GM12864 (cell line): Measurements from ENCODE around the gene POLA2.

ENCODE experiments used
- DNase-seq: peaks from one replicate; pipeline ENCODE4 v3.0.0-alpha.2; 2011; ENCODE audit warnings: low read depth
- H3K4me3 ChIP-seq: 2 replicates; pipeline ENCODE4 v1.5.1; 2011; ENCODE audit warnings: mild to moderate bottlenecking, low read depth, low read length, control low read depth
- CTCF ChIP-seq: IDR thresholded peaks from 2 replicates; pipeline ENCODE4 v1.5.1; 2011; ENCODE audit warnings: low read depth, mild to moderate bottlenecking, moderate library complexity, low read length, control low read depth, inconsistent platforms; ENCODE audit errors: missing control alignments

Gene POLA2

GRCh38 chr11:65217441-65218423 is 44.0 kb upstream of the POLA2 start:
- H3K4me3 ChIP-seq: no peak overlapping the region
- DNase-seq: no peak
- no peak for TF ChIP-seq CTCF

- TF ChIP-seq CTCF: no peak
- DNase-seq: no peak
- H3K4me3 ChIP-seq: no peak overlapping the region
Measured at GRCh38 chr11:65218446-65218845, 43.3 kb upstream of the POLA2 start.

- no peak overlapping the region for H3K4me3 ChIP-seq
- DNase-seq: no peak
- no peak for TF ChIP-seq CTCF
Measured at GRCh38 chr11:65219930-65220213, 41.9 kb upstream of the POLA2 start.

GRCh38 chr11:65221026-65221425 is 40.7 kb upstream of the POLA2 start:
- TF ChIP-seq CTCF: no peak
- H3K4me3 ChIP-seq: no peak overlapping the region
- DNase-seq: no peak

- H3K4me3 ChIP-seq: no peak overlapping the region
- no peak for TF ChIP-seq CTCF
- no peak for DNase-seq
Measured at GRCh38 chr11:65223011-65223410, 38.8 kb upstream of the POLA2 start.

GRCh38 chr11:65224930-65225278 is 36.9 kb upstream of the POLA2 start:
- DNase-seq: no peak
- H3K4me3 ChIP-seq: no peak overlapping the region
- no peak for TF ChIP-seq CTCF
